Psoas muscle (tissue), 8 donors: ENCODE measurements around the gene ZNF638. TPM values are rescaled to one million over a fixed set of nuclear protein-coding genes. Genes with fewer than 3 reads are reported as not detected.
A peak's percentile ranks its signal among the peaks of the same experiment; 100 is the strongest.

Source experiments
- ATAC-seq, 4 donors: fragments of 200-7000 bp; cut with Tn5 transposase; one replicate each; pipeline ENCODE4 v1.9.1; 2020; ENCODE audit warnings: moderate library complexity in 3 of 4, mild to moderate bottlenecking in 2 of 4
- DNase-seq, 2 donors: peaks; one replicate each; pipeline ENCODE4 v3.0.0-alpha.2; 2020
- H3K27ac ChIP-seq: fragments of 200-600 bp; one replicate; pipeline ENCODE4 v1.8.0; 2022
- H3K27me3 ChIP-seq, 3 donors: fragments of 200-600 bp in 1 of 3; one replicate each; pipeline versions ENCODE4 v1.6.1 to v1.8.0; 2013 to 2022; ENCODE audit warnings: low read length in 2 of 3, mild to moderate bottlenecking in 2 of 3, moderate library complexity in 1 of 3; ENCODE audit not compliant: insufficient read depth in 3 of 3
- H3K36me3 ChIP-seq, 2 donors: fragments of 200-600 bp in 1 of 2; one replicate each; pipeline versions ENCODE4 v1.6.1 to v1.8.0; 2013 to 2022; ENCODE audit warnings: low read depth in 1 of 2, mild to moderate bottlenecking in 1 of 2, moderate library complexity in 1 of 2; ENCODE audit not compliant: insufficient read depth in 1 of 2
- H3K4me1 ChIP-seq: fragments of 200-600 bp; one replicate; pipeline ENCODE4 v1.8.0; 2022
- H3K4me3 ChIP-seq: fragments of 200-600 bp; one replicate; pipeline ENCODE4 v1.8.0; 2022; ENCODE audit warnings: mild to moderate bottlenecking
- H3K9me3 ChIP-seq: fragments of 200-600 bp; one replicate; pipeline ENCODE4 v1.8.0; 2022
- CTCF ChIP-seq: fragments of 200-600 bp; IDR thresholded peaks from one replicate; pipeline ENCODE4 v1.8.0; 2022; ENCODE audit warnings: antibody characterized with exemption
- WGBS, 3 donors: extraction: QIAGEN DNeasy Blood & Tissue Kit; methylation state at CpG; one replicate each; pipeline versions ENCODE4 v1.1.6 to v1.1.7; 2013; 5-methylcytosine and 5-hydroxymethylcytosine counted together
- intact Hi-C, 2 donors: fragments of 100-400 bp; cut with DNase I; formaldehyde crosslinking; loops; one replicate each; pipeline versions ENCODE4 v1.11.0 to v1.14.2; 2022
- polyA plus RNA-seq, 3 donors: library from polyadenylated mRNA; stranded (reverse); fragments of 200-250 nt; gene quantifications; one replicate each; pipeline ENCODE4 v1.2.3, GENCODE V29; 2013
- total RNA-seq, 4 donors: library from RNA; stranded (reverse); fragmentation: NEBNext Ultra II Directional in 2 of 4; extraction: Animal tissue kit (Norgen Biotek cat#: 25700) in 2 of 4; gene quantifications; one replicate each; pipeline versions ENCODE4 v1.2.1 to v1.2.4, GENCODE V29; 2021 to 2023
- donor health status: healthy with polysubstance abuse.
- donor health status: DM: no; HTN: no; CAD: no; lungs with moderate emphysema.
- donor health status: Bipolar disorder and iron deficiency.
- donor health status: healthy.
- donor health status: DM: yes; HTN: yes; CAD: no.
- donor health status: DM: no; HTN: no; CAD: no.
- donor health status: DM: no; HTN: no; CAD: no.
- donor health status: DM: yes; HTN: yes; CAD: no.

The ZNF638 gene
- total and polyA plus RNA-seq, 7 donors: 50.5 to 73.6 (median 62.3) TPM

- Histone ChIP-seq H3K27me3 (no peaks in the 10 kb centered on the region), H3K4me3 (no peak overlapping the region), H3K36me3 (peaks cover 14 to 66% of the 10 kb centered on the region in 2 donors), H3K27ac (no peak overlapping the region), H3K4me1 (peaks cover 20% of the 10 kb centered on the region), H3K9me3 (no peaks in the 10 kb centered on the region)
- WGBS, 3 donors: 66 to 81% (median 70%) methylated on average over 2 of the region's 2 CpGs
- TF ChIP-seq CTCF: no peak
- DNase-seq: no peak
- intact Hi-C loops: no loop called here
- ATAC-seq: no peak
These were observed 21.7 kb downstream of the ZNF638 start for GRCh38 chr2:71353248-71353647.

- H3K27me3 ChIP-seq: no peaks in the 10 kb centered on the region
- intact Hi-C loops: no loop called here
- no peaks in the 10 kb centered on the region for H3K9me3 ChIP-seq
- ATAC-seq: peak; percentile 84 to 96 (median 90)
- H3K4me1 ChIP-seq: peaks cover 32% of the 10 kb centered on the region
- WGBS, 3 donors: 86 to 98% (median 93%) methylated on average over 6 of the region's 6 CpGs
- peaks cover 12 to 68% of the 10 kb centered on the region in 2 donors for H3K36me3 ChIP-seq
- no peak overlapping the region for H3K4me3 ChIP-seq
- DNase-seq: peak; percentile 57 to 73
- no peak for TF ChIP-seq CTCF
- no peak overlapping the region for H3K27ac ChIP-seq
These were observed 27.5 kb downstream of the ZNF638 start for GRCh38 chr2:71358931-71359671.

- H3K27me3 ChIP-seq: no peaks in the 10 kb centered on the region
- H3K9me3 ChIP-seq: no peaks in the 10 kb centered on the region
- DNase-seq (no peak), ATAC-seq (no peak)
- no peak for TF ChIP-seq CTCF
- H3K4me1 ChIP-seq: peaks cover 32% of the 10 kb centered on the region
- intact Hi-C loops: no loop called here
- peak overlapping the region; percentile 83 for H3K27ac ChIP-seq
- H3K4me3 ChIP-seq: no peak overlapping the region
- 86 to 91% (median 86%) methylated on average over 3 of the region's 3 CpGs for WGBS, 3 donors
- peaks cover 12 to 80% of the 10 kb centered on the region in 2 donors for H3K36me3 ChIP-seq
These were observed 28.9 kb downstream of the ZNF638 start for GRCh38 chr2:71360434-71360975.

- Histone ChIP-seq H3K4me1 (peaks cover 32% of the 10 kb centered on the region), H3K9me3 (no peaks in the 10 kb centered on the region), H3K27me3 (no peaks in the 10 kb centered on the region), H3K4me3 (no peak overlapping the region), H3K27ac (peak overlapping the region; percentile 83), H3K36me3 (peaks cover 12 to 80% of the 10 kb centered on the region in 2 donors)
- WGBS, 3 donors: 67 to 86% (median 72%) methylated on average over 3 of the region's 3 CpGs
- ATAC-seq (no peak), DNase-seq (no peak)
- TF ChIP-seq CTCF: no peak
- intact Hi-C loops: no loop called here
These were observed 30.0 kb downstream of the ZNF638 start for GRCh38 chr2:71361631-71362030.
